ENCODE measurements around the gene VSTM2B. TPM values are rescaled to one million over a fixed set of nuclear protein-coding genes. Genes with fewer than 3 reads are reported as not detected.

The VSTM2B gene
- total and polyA plus RNA-seq, 2 of the 4 experiments (the other 2 are of a cell fraction): not detected

- CTCF ChIA-PET: no interaction called here
Measured at GRCh38 chr19:29535984-29536508, 10.3 kb downstream of the VSTM2B start.

More at GRCh38 chr19:29535984-29536508, 10.3 kb downstream of the VSTM2B start:
- dilution Hi-C loops (cut with HindIII; ENCODE audit: low sequenced_read_pairs, unreplicated experiment) (no loop called here), intact Hi-C loops (cut with micrococcal nuclease) (no loop called here), in situ Hi-C loops (cut with MboI; ENCODE audit: low sequenced_read_pairs) (no loop called here)
- ATAC-seq (ENCODE audit: low read depth) (no peak), DNase-seq (no peak)
- no peak overlapping the region for H2BK5ac ChIP-seq (ENCODE audit: low read depth, low read length, poor library complexity, severe bottlenecking)
- no peak overlapping the region for H2BK15ac ChIP-seq (ENCODE audit: low read depth, low read length)
- H3K79me1 ChIP-seq (ENCODE audit: low read depth in 1 of 2, low read length in 2 of 2): no peaks in the 10 kb centered on the region
- H2BK120ac ChIP-seq (ENCODE audit: low read depth, low read length): no peak overlapping the region
- H2AFZ ChIP-seq (replicated peaks; ENCODE audit: low read length, poor library complexity): no peak overlapping the region
- no peak overlapping the region for H3K4me3 ChIP-seq (ENCODE audit: insufficient read depth, low read depth, low read length)
- H3K36me3 ChIP-seq (ENCODE audit: control insufficient read depth, insufficient read depth, low read length): no peaks in the 10 kb centered on the region
- H4K8ac ChIP-seq (ENCODE audit: low read depth in 2 of 2, low read length in 2 of 2): no peak overlapping the region
- H3K4ac ChIP-seq (ENCODE audit: low read depth, low read length): no peak overlapping the region
- no peak overlapping the region for H3K27ac ChIP-seq (ENCODE audit: insufficient read depth, low read length)
- no peaks in the 10 kb centered on the region for H4K20me1 ChIP-seq (ENCODE audit: insufficient read depth, low read length)
- H3K4me1 ChIP-seq (ENCODE audit: control insufficient read depth, insufficient read depth, low read length): no peaks in the 10 kb centered on the region
- no peak overlapping the region for H3K14ac ChIP-seq (replicated peaks; ENCODE audit: low read depth, low read length)
- POLR2A ChIA-PET (ENCODE audit: unreplicated experiment): no interaction called here
- BruUV-seq (replicated peaks): no TSS peak
- no peak overlapping the region for H2BK20ac ChIP-seq (ENCODE audit: low read depth, low read length)
- no peak overlapping the region for H4K91ac ChIP-seq (ENCODE audit: insufficient read depth, low read depth, low read length)
- no peaks in the 10 kb centered on the region for H3K9me1 ChIP-seq (ENCODE audit: insufficient read depth, low read length)
- no peak overlapping the region for H3K4me2 ChIP-seq (ENCODE audit: low read depth, low read length)
- TF ChIP-seq MXI1 (IDR thresholded peaks at IDR 0.05; ENCODE audit: borderline replicate concordance, low read depth, low read length) (no peak), FOS (IDR thresholded peaks at IDR 0.05; ENCODE audit: low read depth, low read length) (no peak), RAD21 (IDR thresholded peaks at IDR 0.05; ENCODE audit: low read length) (no peak), MAFK (IDR thresholded peaks at IDR 0.05; ENCODE audit: low read depth, low read length) (no peak)
- no peak overlapping the region for H3K23ac ChIP-seq (ENCODE audit: low read depth, low read length)
- no CpG with 5 or more reads among the region's 4 CpGs for WGBS, 2 experiments (ENCODE audit: extremely low coverage in 2 of 2, insufficient read length in 1 of 2)
- H4K5ac ChIP-seq (ENCODE audit: low read depth, low read length): no peak overlapping the region
- H3K56ac ChIP-seq (ENCODE audit: extremely low read depth, insufficient read depth, low read length): no peak overlapping the region
- no peak overlapping the region for H2AK9ac ChIP-seq (replicated peaks; ENCODE audit: low read depth, low read length, poor library complexity)
- H3K18ac ChIP-seq (ENCODE audit: low read depth, low read length): no peak overlapping the region
- no peak overlapping the region for H3K9ac ChIP-seq (ENCODE audit: low read depth, low read length)
- H3K9me3 ChIP-seq (ENCODE audit: control insufficient read depth, insufficient read depth, low read length): no peaks in the 10 kb centered on the region
- H2AK5ac ChIP-seq (ENCODE audit: low read depth, low read length): no peak overlapping the region
- peaks cover 10% of the 10 kb centered on the region; the same call in 1 of the 2 replicates for H3K27me3 ChIP-seq (ENCODE audit: control insufficient read depth, insufficient read depth, low read length)

Data from IMR-90 (cell line).